DMS153 (cell line): ENCODE results near the gene PBX3.
"Not testable (repeated sequence)": the region's sequence is repeated elsewhere in the genome, so short reads cannot be mapped to it uniquely, and the experiment has no call there.

ENCODE experiments used
- DNase-seq: peaks from one replicate; lab custom pipeline; 2025; lab: John Stamatoyannopoulos, UW

PBX3 gene

GRCh38 chr9:125778538-125779219 lies 31.5 kb downstream of the PBX3 start:
- DNase-seq: not testable (repeated sequence)

GRCh38 chr9:125779220-125779565 lies 32.0 kb downstream of the PBX3 start:
- not testable (repeated sequence) for DNase-seq

GRCh38 chr9:125782718-125783117 lies 35.5 kb downstream of the PBX3 start:
- no peak for DNase-seq

- DNase-seq: no peak
These were observed 37.3 kb downstream of the PBX3 start for GRCh38 chr9:125784286-125785049.

GRCh38 chr9:125785248-125785751 lies 38.1 kb downstream of the PBX3 start:
- no peak for DNase-seq

- no peak for DNase-seq
These were observed 40.5 kb downstream of the PBX3 start for GRCh38 chr9:125787715-125788114.

- no peak for DNase-seq
These were observed 42.0 kb downstream of the PBX3 start for GRCh38 chr9:125789196-125789595.

GRCh38 chr9:125794708-125795107 lies 47.5 kb downstream of the PBX3 start:
- DNase-seq: peak; percentile 51

GRCh38 chr9:125795970-125796596 lies 48.9 kb downstream of the PBX3 start:
- no peak for DNase-seq

GRCh38 chr9:125797930-125798329 lies 50.8 kb downstream of the PBX3 start:
- DNase-seq: no peak

- DNase-seq: no peak
These were observed 56.4 kb downstream of the PBX3 start for GRCh38 chr9:125803526-125803925.

GRCh38 chr9:125805057-125805456 lies 57.9 kb downstream of the PBX3 start:
- DNase-seq: no peak

- no peak for DNase-seq
These were observed 58.4 kb downstream of the PBX3 start for GRCh38 chr9:125805586-125805985.

- DNase-seq: no peak
These were observed 59.9 kb downstream of the PBX3 start for GRCh38 chr9:125807079-125807478.

GRCh38 chr9:125810161-125810560 lies 63.0 kb downstream of the PBX3 start:
- DNase-seq: no peak

- no peak for DNase-seq
These were observed 63.8 kb downstream of the PBX3 start for GRCh38 chr9:125811002-125811401.

GRCh38 chr9:125812403-125812802 lies 65.2 kb downstream of the PBX3 start:
- no peak for DNase-seq

GRCh38 chr9:125815568-125815967 lies 68.4 kb downstream of the PBX3 start:
- DNase-seq: peak; percentile 21

GRCh38 chr9:125816321-125816720 lies 69.1 kb downstream of the PBX3 start:
- no peak for DNase-seq

GRCh38 chr9:125820100-125820804 lies 73.1 kb downstream of the PBX3 start:
- DNase-seq: no peak

GRCh38 chr9:125821078-125821477 lies 73.9 kb downstream of the PBX3 start:
- DNase-seq: no peak

GRCh38 chr9:125822160-125822559 lies 75.0 kb downstream of the PBX3 start:
- DNase-seq: no peak
